Sigmoid colon (tissue), 7 donors: ENCODE results near the gene CSNK2A1. TPM values are rescaled to one million over a fixed set of nuclear protein-coding genes. Genes with fewer than 3 reads are reported as not detected.

Experiments used
- DNase-seq: peaks from one replicate; pipeline ENCODE4 v3.0.0-alpha.2; 2019
- H3K27ac ChIP-seq, 4 donors: fragments of 200-600 bp; sonication (generic); one replicate each; pipeline ENCODE4 v1.5.1; 2016 to 2019; ENCODE audit warnings: mild to moderate bottlenecking in 1 of 4
- H3K27me3 ChIP-seq, 3 donors: fragments of 200-600 bp; sonication (generic); one replicate each; pipeline ENCODE4 v1.5.1; 2019; ENCODE audit warnings: mild to moderate bottlenecking in 1 of 3
- H3K36me3 ChIP-seq, 4 donors: fragments of 200-600 bp; sonication (generic); one replicate each; pipeline ENCODE4 v1.5.1; 2016 to 2019
- H3K4me1 ChIP-seq, 4 donors: fragments of 200-600 bp; sonication (generic); one replicate each; pipeline ENCODE4 v1.5.1; 2017 to 2019
- H3K4me3 ChIP-seq, 4 donors: fragments of 200-600 bp; sonication (generic); one replicate each; pipeline ENCODE4 v1.5.1; 2017 to 2019; ENCODE audit warnings: mild to moderate bottlenecking in 2 of 4, moderate library complexity in 1 of 4
- H3K9me3 ChIP-seq, 4 donors: fragments of 200-600 bp in 3 of 4; sonication (generic) in 3 of 4; one replicate each; pipeline versions ENCODE4 v1.5.1 to v1.6.1; 2013 to 2019
- EP300 ChIP-seq, 4 donors: sonication (generic); formaldehyde crosslinking; IDR thresholded peaks; one replicate each; pipeline ENCODE4 v1.6.1; 2017; ENCODE audit warnings: antibody characterized with exemption in 4 of 4
- POLR2A ChIP-seq, 2 donors: fragments of 450-650 bp; IDR thresholded peaks; one replicate each; pipeline ENCODE4 v1.6.1; 2016; ENCODE audit warnings: antibody characterized with exemption in 2 of 2, mild to moderate bottlenecking in 2 of 2, moderate library complexity in 2 of 2
- POLR2AphosphoS5 ChIP-seq, 4 donors: sonication (generic); formaldehyde crosslinking; IDR thresholded peaks; one replicate each; pipeline ENCODE4 v1.6.1; 2017; ENCODE audit warnings: antibody characterized with exemption in 4 of 4
- WGBS, 2 donors: extraction: QIAGEN DNeasy Blood & Tissue Kit; methylation state at CpG; one replicate each; pipeline ENCODE4 v1.1.7; 2013; 5-methylcytosine and 5-hydroxymethylcytosine counted together
- intact Hi-C: fragments of 100-400 bp; cut with DNase I; formaldehyde crosslinking; loops from one replicate; pipeline ENCODE4 v1.15.1; 2023
- polyA plus RNA-seq, 3 donors: library from polyadenylated mRNA; stranded (reverse); fragments of 200-250 nt; gene quantifications; one replicate each; pipeline ENCODE4 v1.2.3, GENCODE V29; 2013
- total RNA-seq, 4 donors: library from RNA; depleted of rRNA; stranded (reverse); fragments of >200 nt; gene quantifications; one replicate each; pipeline ENCODE4 v1.1.0, GENCODE V29; 2016
- TF ChIP-seq, protein P1 (sequence below), 4 experiments: fragments of 450-650 bp in 3 of 4; fragments of 200-600 bp in 1 of 4; IDR thresholded peaks; one replicate each; pipeline ENCODE4 v1.5.1; 2016 to 2019; ENCODE audit warnings: antibody characterized with exemption in 4 of 4, mild to moderate bottlenecking in 3 of 4, moderate library complexity in 2 of 4
- donor health status: healthy with polysubstance abuse.
- donor health status: Bipolar disorder and iron deficiency.
- donor health status: healthy.

The CSNK2A1 gene
- total RNA-seq (10 to 100 TPM; 51.5 to 77.1 (median 65.9) TPM), polyA plus RNA-seq (10 to 100 TPM; 33.0 to 44.0 (median 40.5) TPM)

DNA sequence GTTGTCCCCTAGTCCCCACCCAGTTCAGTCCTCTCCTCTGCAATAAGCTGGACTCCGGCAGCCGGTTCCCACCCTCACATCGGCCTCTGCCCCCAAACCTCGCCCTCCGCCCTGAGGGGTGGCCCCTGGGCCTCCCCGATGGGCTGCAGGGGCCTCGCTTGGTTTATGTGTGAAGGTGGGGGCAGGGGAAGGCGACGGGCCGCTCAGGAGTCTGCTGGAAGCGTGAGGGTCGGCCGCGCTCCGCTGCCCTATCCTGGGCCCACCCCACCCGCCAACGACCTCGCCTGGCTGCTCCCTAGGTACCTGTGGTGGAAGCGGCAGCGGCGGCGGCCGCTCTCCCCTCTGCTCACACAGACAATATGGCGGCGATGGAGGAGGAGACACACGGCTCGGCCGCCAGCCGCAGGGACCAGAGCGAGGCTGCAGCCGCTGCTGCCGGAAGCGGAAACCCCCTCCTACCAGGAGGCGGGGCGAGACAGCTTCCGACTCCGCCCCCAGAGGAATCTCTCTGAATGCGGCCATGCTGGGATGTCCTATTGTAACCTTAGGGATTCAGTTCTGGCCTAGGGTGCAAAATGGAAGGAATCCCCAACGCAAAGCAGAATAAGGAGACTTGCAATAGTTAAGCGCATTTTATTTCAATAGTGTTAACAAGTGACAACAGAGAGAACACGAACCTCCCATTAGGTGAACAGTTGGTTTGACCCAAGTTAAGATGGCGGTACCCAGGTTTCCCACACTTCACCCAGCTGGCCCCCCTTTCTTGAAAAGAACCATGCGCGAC is at the start of gene CSNK2A1:
CSNK2A1 (minus strand) TSS at position 422 of the 784 bp plus-strand sequence. CDS start 35,239 bp downstream, outside the sequence.
- DNase-seq = peak; percentile 97
- intact Hi-C loops = loop anchor here (2.0 to 5.0 kb wide), 5 partner anchors 81 to 924 kb away; partner anchors contain the start of genes NRSN2, NSFL1C, RBCK1 and SRXN1
- H3K27ac ChIP-seq = peak within 1 kb of the TSS; percentile 84 to 94 (median 92)
- no peaks in the 10 kb centered on the region for H3K27me3 ChIP-seq
- WGBS, 2 donors = 0 to 1% methylated on average over 44 of the region's 44 CpGs
- peak; percentile 54 to 86 for TF ChIP-seq POLR2A (IDR thresholded peaks at IDR 0.05)
- no peak for TF ChIP-seq EP300 (IDR thresholded peaks at IDR 0.05)
- peak; percentile 74 to 94 (median 90) for TF ChIP-seq POLR2AphosphoS5 (IDR thresholded peaks at IDR 0.05)
- TF ChIP-seq, protein P1, sequence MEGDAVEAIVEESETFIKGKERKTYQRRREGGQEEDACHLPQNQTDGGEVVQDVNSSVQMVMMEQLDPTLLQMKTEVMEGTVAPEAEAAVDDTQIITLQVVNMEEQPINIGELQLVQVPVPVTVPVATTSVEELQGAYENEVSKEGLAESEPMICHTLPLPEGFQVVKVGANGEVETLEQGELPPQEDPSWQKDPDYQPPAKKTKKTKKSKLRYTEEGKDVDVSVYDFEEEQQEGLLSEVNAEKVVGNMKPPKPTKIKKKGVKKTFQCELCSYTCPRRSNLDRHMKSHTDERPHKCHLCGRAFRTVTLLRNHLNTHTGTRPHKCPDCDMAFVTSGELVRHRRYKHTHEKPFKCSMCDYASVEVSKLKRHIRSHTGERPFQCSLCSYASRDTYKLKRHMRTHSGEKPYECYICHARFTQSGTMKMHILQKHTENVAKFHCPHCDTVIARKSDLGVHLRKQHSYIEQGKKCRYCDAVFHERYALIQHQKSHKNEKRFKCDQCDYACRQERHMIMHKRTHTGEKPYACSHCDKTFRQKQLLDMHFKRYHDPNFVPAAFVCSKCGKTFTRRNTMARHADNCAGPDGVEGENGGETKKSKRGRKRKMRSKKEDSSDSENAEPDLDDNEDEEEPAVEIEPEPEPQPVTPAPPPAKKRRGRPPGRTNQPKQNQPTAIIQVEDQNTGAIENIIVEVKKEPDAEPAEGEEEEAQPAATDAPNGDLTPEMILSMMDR (IDR thresholded peaks at IDR 0.05) = no peak
- H3K4me3 ChIP-seq = peak within 1 kb of the TSS; percentile 96 to 99 (median 98)
- H3K4me1 ChIP-seq = peaks cover 0 to 33% (median 19%) of the 10 kb centered on the region in 4 donors
- H3K36me3 ChIP-seq = no peaks in the 10 kb centered on the region
- no peaks in the 10 kb centered on the region for H3K9me3 ChIP-seq

- 85 to 92% methylated on average over 7 of the region's 7 CpGs for WGBS, 2 donors
- Histone ChIP-seq H3K4me1 (peaks cover 0 to 12% (median 6%) of the 10 kb centered on the region in 4 donors), H3K27ac (no peak overlapping the region), H3K27me3 (peaks cover 0 to 12% (median 0%) of the 10 kb centered on the region in 3 donors), H3K36me3 (no peaks in the 10 kb centered on the region), H3K9me3 (no peaks in the 10 kb centered on the region), H3K4me3 (no peak overlapping the region)
- intact Hi-C loops = no loop called here
- TF ChIP-seq EP300 (IDR thresholded peaks at IDR 0.05) = no peak
- no peak for TF ChIP-seq POLR2AphosphoS5 (IDR thresholded peaks at IDR 0.05)
- no peak for TF ChIP-seq POLR2A (IDR thresholded peaks at IDR 0.05)
- TF ChIP-seq, protein P1 (IDR thresholded peaks at IDR 0.05) = no peak
- peak; percentile 17 for DNase-seq
Measured at GRCh38 chr20:592506-592905, 48.9 kb upstream of the CSNK2A1 start.

DNA sequence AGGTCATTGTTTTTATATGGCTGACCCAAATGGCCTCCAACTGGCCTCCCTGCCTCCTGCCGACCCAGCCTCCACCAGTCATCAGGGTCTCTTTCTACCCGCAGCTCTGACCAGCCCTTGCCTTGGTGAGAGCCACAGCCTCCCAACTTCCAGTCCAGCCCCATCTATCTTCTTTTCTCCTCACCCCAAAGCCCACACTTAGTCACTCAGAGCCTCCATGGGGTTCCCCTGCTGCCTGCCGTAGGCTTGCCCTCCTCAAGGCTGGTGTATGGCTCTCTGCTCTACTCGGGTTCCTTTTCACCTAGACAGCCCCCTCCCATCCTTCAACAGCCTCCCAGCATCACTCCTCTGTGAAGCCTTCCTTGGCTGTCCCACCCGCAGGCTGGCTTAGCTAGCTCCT is 48.4 kb upstream of the CSNK2A1 start:
- Histone ChIP-seq H3K36me3 (no peaks in the 10 kb centered on the region), H3K27ac (no peak overlapping the region), H3K27me3 (peaks cover 0 to 12% (median 0%) of the 10 kb centered on the region in 3 donors), H3K4me1 (peaks cover 0 to 12% (median 6%) of the 10 kb centered on the region in 4 donors), H3K4me3 (no peak overlapping the region), H3K9me3 (no peaks in the 10 kb centered on the region)
- 67 to 81% methylated on average over 5 of the region's 5 CpGs for WGBS, 2 donors
- DNase-seq = no peak
- TF ChIP-seq, protein P1 (IDR thresholded peaks at IDR 0.05) = no peak
- TF ChIP-seq EP300 (IDR thresholded peaks at IDR 0.05) (no peak), POLR2AphosphoS5 (IDR thresholded peaks at IDR 0.05) (no peak), POLR2A (IDR thresholded peaks at IDR 0.05) (no peak)
- intact Hi-C loops = no loop called here

- no peaks in the 10 kb centered on the region for H3K36me3 ChIP-seq
- 87 to 88% methylated on average over 10 of the region's 10 CpGs for WGBS, 2 donors
- TF ChIP-seq, protein P1 (IDR thresholded peaks at IDR 0.05) = no peak
- TF ChIP-seq EP300 (IDR thresholded peaks at IDR 0.05) = no peak
- TF ChIP-seq POLR2AphosphoS5 (IDR thresholded peaks at IDR 0.05) = no peak
- no peak for TF ChIP-seq POLR2A (IDR thresholded peaks at IDR 0.05)
- peak; percentile 48 for DNase-seq
- no peak overlapping the region for H3K4me3 ChIP-seq
- peaks cover 0 to 12% (median 6%) of the 10 kb centered on the region in 4 donors for H3K4me1 ChIP-seq
- H3K9me3 ChIP-seq = no peaks in the 10 kb centered on the region
- H3K27ac ChIP-seq = no peak overlapping the region
- H3K27me3 ChIP-seq = peaks cover 0 to 4% (median 0%) of the 10 kb centered on the region in 3 donors
- intact Hi-C loops = no loop called here
Measured at GRCh38 chr20:588932-589672, 45.5 kb upstream of the CSNK2A1 start.
